Measurements from ENCODE around the gene RBPJ. TPM values are rescaled to one million over a fixed set of nuclear protein-coding genes. Genes with fewer than 3 reads are reported as not detected.

The RBPJ gene
- total and polyA plus RNA-seq, 10 donors = 18.4 to 91.9 (median 77.9) TPM

DNA sequence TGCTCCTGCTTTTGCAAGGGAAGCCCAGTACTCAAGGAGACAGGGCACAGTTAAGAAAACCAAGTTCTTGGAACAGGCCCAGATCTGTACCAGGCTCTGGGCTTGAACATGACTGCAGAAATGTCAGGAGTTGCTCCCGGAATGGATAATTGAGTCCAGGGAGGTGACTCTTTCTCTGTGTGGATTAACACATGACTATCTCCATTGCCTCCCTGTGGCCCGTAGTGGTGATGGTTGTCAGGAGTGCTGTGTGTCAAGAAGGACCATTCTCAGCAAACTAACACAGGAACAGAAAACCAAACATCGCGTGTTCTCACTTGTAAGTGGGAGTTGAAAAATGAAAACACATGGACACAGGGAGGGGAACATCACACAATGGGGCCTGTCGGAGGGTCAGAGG is 129.6 kb downstream of the RBPJ start:
- H3K27me3 ChIP-seq (replicated peaks in 1 of 7) = no peaks in the 10 kb centered on the region
- no peaks in the 10 kb centered on the region for H3K4me1 ChIP-seq
- DNase-seq = no peak
- no peaks in the 10 kb centered on the region for H3K36me3 ChIP-seq
- no peak overlapping the region for H3K4me3 ChIP-seq
- TF ChIP-seq, protein P1, sequence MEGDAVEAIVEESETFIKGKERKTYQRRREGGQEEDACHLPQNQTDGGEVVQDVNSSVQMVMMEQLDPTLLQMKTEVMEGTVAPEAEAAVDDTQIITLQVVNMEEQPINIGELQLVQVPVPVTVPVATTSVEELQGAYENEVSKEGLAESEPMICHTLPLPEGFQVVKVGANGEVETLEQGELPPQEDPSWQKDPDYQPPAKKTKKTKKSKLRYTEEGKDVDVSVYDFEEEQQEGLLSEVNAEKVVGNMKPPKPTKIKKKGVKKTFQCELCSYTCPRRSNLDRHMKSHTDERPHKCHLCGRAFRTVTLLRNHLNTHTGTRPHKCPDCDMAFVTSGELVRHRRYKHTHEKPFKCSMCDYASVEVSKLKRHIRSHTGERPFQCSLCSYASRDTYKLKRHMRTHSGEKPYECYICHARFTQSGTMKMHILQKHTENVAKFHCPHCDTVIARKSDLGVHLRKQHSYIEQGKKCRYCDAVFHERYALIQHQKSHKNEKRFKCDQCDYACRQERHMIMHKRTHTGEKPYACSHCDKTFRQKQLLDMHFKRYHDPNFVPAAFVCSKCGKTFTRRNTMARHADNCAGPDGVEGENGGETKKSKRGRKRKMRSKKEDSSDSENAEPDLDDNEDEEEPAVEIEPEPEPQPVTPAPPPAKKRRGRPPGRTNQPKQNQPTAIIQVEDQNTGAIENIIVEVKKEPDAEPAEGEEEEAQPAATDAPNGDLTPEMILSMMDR (IDR thresholded peaks at IDR 0.05 in 8 of 11, conservative IDR thresholded peaks at IDR 0.05 in 3 of 11) = no peak
- TF ChIP-seq POLR2A (IDR thresholded peaks at IDR 0.05) = no peak
- TF ChIP-seq POLR2AphosphoS5 (IDR thresholded peaks at IDR 0.05) = no peak
- no peak overlapping the region for H3K27ac ChIP-seq
- 83 to 99% (median 92%) methylated on average over 5 of the region's 5 CpGs for WGBS, 5 donors
- peaks cover 0 to 9% (median 0%) of the 10 kb centered on the region in 8 donors for H3K9me3 ChIP-seq
- intact Hi-C loops (cut with DNase I; ENCODE audit: low total_unique reads) = no loop called here

DNA sequence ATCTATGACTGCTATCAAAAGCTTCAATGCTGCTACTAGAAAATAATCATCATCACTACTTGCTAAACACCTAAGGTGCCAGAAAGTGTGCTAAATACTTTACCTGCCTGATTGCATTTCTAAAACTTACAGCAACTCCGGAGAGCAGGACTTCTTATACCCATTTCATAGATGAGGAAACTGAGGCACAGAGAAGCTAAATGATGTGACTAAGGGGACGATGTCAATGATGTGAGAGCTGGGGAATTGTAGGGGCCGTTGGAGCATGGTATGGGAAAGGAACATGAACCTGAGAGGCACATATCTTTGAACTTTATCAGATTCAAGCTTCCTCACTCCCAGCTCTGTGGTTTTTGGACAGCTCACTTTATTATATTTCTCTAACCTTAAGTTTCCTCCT is 130.8 kb downstream of the RBPJ start:
- Histone ChIP-seq H3K4me3 (no peak overlapping the region), H3K4me1 (no peaks in the 10 kb centered on the region), H3K9me3 (peaks cover 0 to 9% (median 0%) of the 10 kb centered on the region in 8 donors), H3K27ac (no peak overlapping the region), H3K27me3 (replicated peaks in 1 of 7) (no peaks in the 10 kb centered on the region), H3K36me3 (no peaks in the 10 kb centered on the region)
- no peak for DNase-seq
- intact Hi-C loops (cut with DNase I; ENCODE audit: low total_unique reads) = no loop called here
- 65 to 72% (median 68%) methylated on average over 3 of the region's 3 CpGs for WGBS, 5 donors
- no peak for TF ChIP-seq POLR2AphosphoS5 (IDR thresholded peaks at IDR 0.05)
- TF ChIP-seq POLR2A (IDR thresholded peaks at IDR 0.05) = no peak
- TF ChIP-seq, protein P1 (IDR thresholded peaks at IDR 0.05 in 8 of 11, conservative IDR thresholded peaks at IDR 0.05 in 3 of 11) = no peak

DNA sequence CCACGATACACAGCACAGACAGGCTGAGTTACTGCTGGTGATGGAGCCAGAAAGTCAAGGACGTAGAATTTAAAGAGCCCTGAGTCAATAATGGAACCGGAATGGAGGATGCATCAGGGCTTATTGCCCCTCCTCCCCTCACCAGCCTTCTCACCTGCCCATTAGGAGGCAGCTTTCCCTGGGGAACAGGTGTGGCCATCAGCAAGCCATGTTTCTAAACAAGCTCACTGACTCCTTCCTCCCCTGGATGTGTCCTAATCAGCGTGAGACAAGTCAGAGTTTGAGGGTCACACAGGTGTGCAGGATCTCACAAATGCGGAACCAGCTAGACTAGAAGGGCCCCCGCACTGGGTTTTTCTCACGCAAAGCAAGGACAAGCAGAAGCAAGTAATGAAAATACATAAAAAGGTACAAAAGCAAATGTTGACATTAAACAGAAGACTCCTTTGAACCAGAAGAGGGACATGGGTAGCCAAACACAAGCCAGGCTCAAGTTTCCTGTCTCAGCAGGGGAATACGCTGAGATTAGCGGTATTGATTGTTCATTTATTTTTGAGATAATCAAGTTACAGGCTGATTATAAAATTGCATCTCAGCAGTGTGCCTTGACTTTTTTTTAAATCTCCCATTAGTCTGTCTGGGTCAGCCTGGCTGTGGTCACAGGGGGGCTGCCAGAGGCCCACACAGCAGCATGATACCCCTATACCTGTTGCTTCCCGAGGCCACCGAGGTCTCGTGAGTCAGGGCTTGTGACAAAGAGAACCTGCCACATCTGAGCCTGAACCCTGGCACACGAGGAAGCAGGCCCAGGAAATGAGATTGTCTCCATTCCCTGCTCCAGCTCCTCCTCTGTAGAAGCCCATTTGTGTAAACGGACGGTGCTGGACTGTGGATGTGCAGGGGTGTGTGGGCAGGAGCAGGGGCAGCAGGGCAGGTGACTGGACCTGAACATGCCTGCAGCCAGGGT is 132.0 kb downstream of the RBPJ start:
- 76 to 84% (median 81%) methylated on average over 15 of the region's 15 CpGs for WGBS, 5 donors
- intact Hi-C loops (cut with DNase I; ENCODE audit: low total_unique reads) = no loop called here
- no peaks in the 10 kb centered on the region for H3K27me3 ChIP-seq (replicated peaks in 1 of 7)

More for the DNA sequence above, 132.0 kb downstream of the RBPJ start:
- no peak overlapping the region for H3K4me3 ChIP-seq
- no peak for DNase-seq
- H3K36me3 ChIP-seq = no peaks in the 10 kb centered on the region
- no peaks in the 10 kb centered on the region for H3K4me1 ChIP-seq
- no peak overlapping the region for H3K27ac ChIP-seq
- peaks cover 0 to 9% (median 0%) of the 10 kb centered on the region in 8 donors for H3K9me3 ChIP-seq
- TF ChIP-seq POLR2A (IDR thresholded peaks at IDR 0.05) (no peak), POLR2AphosphoS5 (IDR thresholded peaks at IDR 0.05) (no peak)
- TF ChIP-seq, protein P1 (IDR thresholded peaks at IDR 0.05 in 8 of 11, conservative IDR thresholded peaks at IDR 0.05 in 3 of 11) = no peak

Measured in spleen (tissue), 11 donors.